ENCODE results near the gene PACC1. TPM values are rescaled to one million over a fixed set of nuclear protein-coding genes. Genes with fewer than 3 reads are reported as not detected.

Gene PACC1
- total RNA-seq, 4 donors from 2014 or later, result 2.8 to 6.0 (median 3.4) TPM

GRCh38 chr1:212415107-212415841, 588 bp upstream of the PACC1 start:
- TF ChIP-seq, protein P1, sequence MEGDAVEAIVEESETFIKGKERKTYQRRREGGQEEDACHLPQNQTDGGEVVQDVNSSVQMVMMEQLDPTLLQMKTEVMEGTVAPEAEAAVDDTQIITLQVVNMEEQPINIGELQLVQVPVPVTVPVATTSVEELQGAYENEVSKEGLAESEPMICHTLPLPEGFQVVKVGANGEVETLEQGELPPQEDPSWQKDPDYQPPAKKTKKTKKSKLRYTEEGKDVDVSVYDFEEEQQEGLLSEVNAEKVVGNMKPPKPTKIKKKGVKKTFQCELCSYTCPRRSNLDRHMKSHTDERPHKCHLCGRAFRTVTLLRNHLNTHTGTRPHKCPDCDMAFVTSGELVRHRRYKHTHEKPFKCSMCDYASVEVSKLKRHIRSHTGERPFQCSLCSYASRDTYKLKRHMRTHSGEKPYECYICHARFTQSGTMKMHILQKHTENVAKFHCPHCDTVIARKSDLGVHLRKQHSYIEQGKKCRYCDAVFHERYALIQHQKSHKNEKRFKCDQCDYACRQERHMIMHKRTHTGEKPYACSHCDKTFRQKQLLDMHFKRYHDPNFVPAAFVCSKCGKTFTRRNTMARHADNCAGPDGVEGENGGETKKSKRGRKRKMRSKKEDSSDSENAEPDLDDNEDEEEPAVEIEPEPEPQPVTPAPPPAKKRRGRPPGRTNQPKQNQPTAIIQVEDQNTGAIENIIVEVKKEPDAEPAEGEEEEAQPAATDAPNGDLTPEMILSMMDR (IDR thresholded peaks at IDR 0.05), result peak in 1 of 4 experiments; percentile 0
- no peak for TF ChIP-seq EP300 (IDR thresholded peaks at IDR 0.05)
- H3K36me3 ChIP-seq, result peaks cover 0 to 13% of the 10 kb centered on the region in 2 donors
- H3K9me3 ChIP-seq, result no peaks in the 10 kb centered on the region
- WGBS, 2 donors (ENCODE audit: low coverage in 1 of 2), result 58 to 79% methylated on average over 4 to 11 of the region's 13 CpGs
- no peaks in the 10 kb centered on the region for H3K27me3 ChIP-seq
- H3K4me1 ChIP-seq, result peaks cover 0 to 17% (median 4%) of the 10 kb centered on the region in 3 donors
- H3K27ac ChIP-seq, result peak overlapping the region in 3 of 4 donors; percentile 25 to 72 (median 67)
- no peak for ATAC-seq
- H3K4me3 ChIP-seq, result peak overlapping the region; percentile 95 to 96

DNA sequence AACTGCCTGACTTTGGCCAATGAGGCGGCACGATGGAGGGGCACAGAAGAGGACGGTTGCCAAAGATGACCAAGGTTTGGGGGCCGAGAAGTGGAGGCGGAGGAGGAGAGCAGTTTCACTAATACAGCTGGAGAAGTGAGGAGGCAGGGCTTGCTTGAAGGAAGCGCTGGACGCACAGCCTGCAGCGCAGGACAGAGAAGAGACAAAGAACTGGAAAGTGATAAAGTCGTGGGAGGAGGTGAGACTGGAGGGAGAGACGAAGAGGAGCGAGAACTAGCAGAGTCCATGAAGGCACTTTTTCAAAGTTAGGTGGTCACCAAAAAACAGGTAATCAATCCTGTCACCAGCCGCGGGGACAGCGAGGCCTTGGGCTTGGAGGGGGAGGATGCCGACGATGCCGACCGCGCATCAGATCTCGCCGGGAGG, 771 bp downstream of the PACC1 start:
- H3K4me1 ChIP-seq, result peaks cover 0 to 17% (median 4%) of the 10 kb centered on the region in 3 donors
- no peaks in the 10 kb centered on the region for H3K9me3 ChIP-seq
- H3K27me3 ChIP-seq, result no peaks in the 10 kb centered on the region
- peaks cover 0 to 26% of the 10 kb centered on the region in 2 donors for H3K36me3 ChIP-seq
- TF ChIP-seq, protein P1 (IDR thresholded peaks at IDR 0.05), result no peak
- TF ChIP-seq EP300 (IDR thresholded peaks at IDR 0.05) (no peak), POLR2AphosphoS5 (IDR thresholded peaks at IDR 0.05) (no peak), POLR2A (IDR thresholded peaks at IDR 0.05) (no peak)
- peak overlapping the region; percentile 95 to 96 for H3K4me3 ChIP-seq
- ATAC-seq, result peak; percentile 40
- H3K27ac ChIP-seq, result peak overlapping the region in 2 of 4 donors; percentile 67 to 72
- WGBS, 2 donors (ENCODE audit: low coverage in 1 of 2), result 11 to 20% methylated on average over 7 to 18 of the region's 21 CpGs

DNA sequence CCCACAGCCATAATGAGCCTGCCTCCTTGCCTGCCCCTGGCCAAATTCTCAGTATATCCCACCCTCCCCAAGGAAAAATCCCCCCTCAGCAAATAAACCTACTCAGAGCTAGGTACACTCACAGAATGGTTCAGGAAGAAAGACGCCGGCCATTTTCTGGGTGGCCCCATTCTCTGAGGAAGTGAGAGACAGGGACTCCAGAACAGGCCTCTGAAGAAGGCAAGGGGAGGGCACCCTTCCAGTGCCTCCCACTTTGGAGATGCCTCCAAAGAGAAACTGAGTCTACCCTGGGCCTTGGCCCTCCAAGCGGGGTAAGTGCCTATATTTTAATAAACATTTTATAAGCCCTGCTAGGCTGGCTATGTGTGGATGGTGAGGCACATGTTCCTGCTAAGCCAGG, 2.3 kb downstream of the PACC1 start:
- ATAC-seq, result no peak
- TF ChIP-seq, protein P1 (IDR thresholded peaks at IDR 0.05), result no peak
- TF ChIP-seq POLR2A (IDR thresholded peaks at IDR 0.05), result no peak
- no peak for TF ChIP-seq EP300 (IDR thresholded peaks at IDR 0.05)
- TF ChIP-seq POLR2AphosphoS5 (IDR thresholded peaks at IDR 0.05), result no peak
- Histone ChIP-seq H3K27me3 (no peaks in the 10 kb centered on the region), H3K36me3 (peaks cover 0 to 34% of the 10 kb centered on the region in 2 donors), H3K4me3 (no peak overlapping the region), H3K9me3 (no peaks in the 10 kb centered on the region), H3K4me1 (peaks cover 0 to 17% (median 4%) of the 10 kb centered on the region in 3 donors), H3K27ac (no peak overlapping the region)
- 100% methylated on average over 2 to 3 of the region's 3 CpGs for WGBS, 2 donors (ENCODE audit: low coverage in 1 of 2)

DNA sequence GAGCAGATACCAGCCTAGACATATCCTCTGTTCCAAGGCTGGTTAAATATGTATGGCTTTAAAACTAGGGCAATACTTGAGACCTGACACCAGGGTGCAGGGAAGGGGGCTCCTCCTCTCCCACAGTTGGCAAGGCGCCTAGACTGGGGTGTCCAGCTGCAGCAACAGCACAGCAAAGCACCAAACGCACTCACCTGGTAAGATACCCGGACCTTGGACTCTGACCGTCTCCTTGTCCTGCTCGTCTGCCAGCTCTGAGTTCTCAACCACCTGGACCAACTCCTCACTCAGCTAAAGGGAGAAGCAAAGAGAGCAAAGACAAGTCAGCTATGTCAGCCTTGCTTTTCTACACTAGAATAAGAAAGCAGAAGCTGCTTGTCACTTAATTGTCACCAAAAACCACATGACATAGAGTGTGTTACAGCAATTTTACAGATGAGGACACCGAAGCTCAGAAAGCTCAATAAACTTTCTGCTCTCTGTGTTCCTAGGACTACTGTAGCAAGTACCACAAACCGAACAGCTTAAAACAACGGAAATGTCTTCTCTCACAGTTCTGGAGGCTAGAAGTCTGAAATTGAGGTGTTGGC, 4.4 kb downstream of the PACC1 start:
- H3K4me3 ChIP-seq, result no peak overlapping the region
- TF ChIP-seq POLR2A (IDR thresholded peaks at IDR 0.05) (no peak), POLR2AphosphoS5 (IDR thresholded peaks at IDR 0.05) (no peak), EP300 (IDR thresholded peaks at IDR 0.05) (no peak)
- TF ChIP-seq, protein P1 (IDR thresholded peaks at IDR 0.05), result no peak
- no peak for ATAC-seq
- no peak overlapping the region for H3K27ac ChIP-seq
- no peaks in the 10 kb centered on the region for H3K9me3 ChIP-seq
- H3K36me3 ChIP-seq, result peaks cover 0 to 46% of the 10 kb centered on the region in 2 donors
- 90 to 93% methylated on average over 6 to 8 of the region's 8 CpGs for WGBS, 2 donors (ENCODE audit: low coverage in 1 of 2)
- no peaks in the 10 kb centered on the region for H3K27me3 ChIP-seq
- peaks cover 0 to 16% (median 4%) of the 10 kb centered on the region in 3 donors for H3K4me1 ChIP-seq
